ENCODE results near the gene CD58.

Gene CD58

GRCh38 chr1:116472431-116472961, 98.3 kb downstream of the CD58 start:
- Mint-ChIP-seq H3K36me3 (no peaks in the 10 kb centered on the region), H3K27ac (no peak overlapping the region), H3K9me3 (no peaks in the 10 kb centered on the region), H3K27me3 (no peaks in the 10 kb centered on the region), H3K4me3 (no peak overlapping the region), H3K4me1 (no peaks in the 10 kb centered on the region)

- Mint-ChIP-seq H3K9me3 (no peaks in the 10 kb centered on the region), H3K27ac (no peak overlapping the region)
These were observed 99.6 kb downstream of the CD58 start for GRCh38 chr1:116471241-116471640.

GRCh38 chr1:116470671-116471070, 100.2 kb downstream of the CD58 start:
- no peak overlapping the region for H3K4me3 Mint-ChIP-seq
- H3K27ac Mint-ChIP-seq, result no peak overlapping the region
- H3K27me3 Mint-ChIP-seq, result no peaks in the 10 kb centered on the region
- no peaks in the 10 kb centered on the region for H3K4me1 Mint-ChIP-seq
- no peaks in the 10 kb centered on the region for H3K36me3 Mint-ChIP-seq
- H3K9me3 Mint-ChIP-seq, result no peaks in the 10 kb centered on the region

More at GRCh38 chr1:116471241-116471640, 99.6 kb downstream of the CD58 start:
- H3K36me3 Mint-ChIP-seq, result no peaks in the 10 kb centered on the region
- no peak overlapping the region for H3K4me3 Mint-ChIP-seq
- no peaks in the 10 kb centered on the region for H3K27me3 Mint-ChIP-seq
- no peaks in the 10 kb centered on the region for H3K4me1 Mint-ChIP-seq

- Mint-ChIP-seq H3K27ac (no peak overlapping the region), H3K4me3 (no peak overlapping the region), H3K4me1 (no peaks in the 10 kb centered on the region), H3K36me3 (no peaks in the 10 kb centered on the region), H3K9me3 (no peaks in the 10 kb centered on the region), H3K27me3 (no peaks in the 10 kb centered on the region)
These were observed 103.8 kb downstream of the CD58 start for GRCh38 chr1:116466810-116467557.

- H3K27ac Mint-ChIP-seq, result no peak overlapping the region
- no peaks in the 10 kb centered on the region for H3K4me1 Mint-ChIP-seq
- no peaks in the 10 kb centered on the region for H3K36me3 Mint-ChIP-seq
- no peak overlapping the region for H3K4me3 Mint-ChIP-seq
- H3K9me3 Mint-ChIP-seq, result no peaks in the 10 kb centered on the region
- no peaks in the 10 kb centered on the region for H3K27me3 Mint-ChIP-seq
These were observed 104.8 kb downstream of the CD58 start for GRCh38 chr1:116465845-116466685.

- H3K4me1 Mint-ChIP-seq, result no peaks in the 10 kb centered on the region
- no peaks in the 10 kb centered on the region for H3K36me3 Mint-ChIP-seq
- H3K27ac Mint-ChIP-seq, result no peak overlapping the region
- H3K9me3 Mint-ChIP-seq, result no peaks in the 10 kb centered on the region
- no peaks in the 10 kb centered on the region for H3K27me3 Mint-ChIP-seq
- no peak overlapping the region for H3K4me3 Mint-ChIP-seq
These were observed 105.4 kb downstream of the CD58 start for GRCh38 chr1:116465477-116465844.
